Endometrium (tissue), 2 donors: Measurements from ENCODE around the gene AK1.

Experiments
- FAIRE-seq: peaks from 2 replicates; lab custom pipeline; 2012; peaks lifted over from hg19 to GRCh38; lab: Jason Lieb, UNC
- donor health status: control.
- donor health status: control.

AK1 gene

DNA sequence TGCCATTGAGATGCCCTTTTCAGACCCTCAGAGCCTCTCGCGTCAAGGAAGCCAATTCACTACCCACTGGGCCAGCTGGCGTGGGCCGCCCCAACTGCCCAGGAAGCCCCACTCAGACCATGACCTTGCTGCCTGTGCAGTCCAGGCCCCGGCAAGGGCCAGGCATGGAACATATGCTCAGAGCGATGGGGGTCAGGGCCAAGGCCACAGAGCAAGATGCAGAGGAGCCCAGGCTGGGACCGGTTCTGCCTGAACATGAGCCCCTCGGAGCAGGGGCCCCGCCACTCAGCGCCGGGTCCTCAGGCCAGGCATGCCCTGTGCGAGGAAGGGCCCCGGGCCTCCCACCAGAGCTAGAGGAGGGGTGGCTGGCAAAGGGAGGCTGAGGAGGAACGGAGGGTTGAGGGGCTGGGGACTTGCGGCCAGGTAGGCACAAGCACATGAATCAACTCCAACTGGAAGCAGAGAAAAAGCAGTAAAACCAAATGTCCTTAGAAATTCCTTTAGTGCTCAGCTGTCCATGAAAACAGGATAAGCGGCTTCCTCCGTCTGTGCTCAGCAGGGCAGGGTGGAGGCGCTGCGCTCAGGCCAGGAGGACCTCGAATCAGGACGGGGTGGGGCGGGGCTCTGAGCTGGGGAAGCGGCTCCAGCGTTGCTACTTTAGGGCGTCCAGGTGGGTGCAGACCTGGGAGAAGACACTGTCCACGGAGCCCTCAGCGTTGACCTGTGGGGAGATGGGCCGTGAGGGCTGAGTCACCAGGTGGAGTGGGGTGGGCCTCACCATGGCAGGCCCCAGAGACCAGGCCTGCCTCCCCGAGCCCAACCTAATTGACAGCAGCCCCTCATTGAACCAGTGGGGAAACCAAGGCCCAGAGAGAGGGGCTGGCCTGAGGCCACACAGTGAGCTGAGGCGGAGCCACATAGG lies 9.9 kb downstream of the AK1 start:
- FAIRE-seq, result no peak

DNA sequence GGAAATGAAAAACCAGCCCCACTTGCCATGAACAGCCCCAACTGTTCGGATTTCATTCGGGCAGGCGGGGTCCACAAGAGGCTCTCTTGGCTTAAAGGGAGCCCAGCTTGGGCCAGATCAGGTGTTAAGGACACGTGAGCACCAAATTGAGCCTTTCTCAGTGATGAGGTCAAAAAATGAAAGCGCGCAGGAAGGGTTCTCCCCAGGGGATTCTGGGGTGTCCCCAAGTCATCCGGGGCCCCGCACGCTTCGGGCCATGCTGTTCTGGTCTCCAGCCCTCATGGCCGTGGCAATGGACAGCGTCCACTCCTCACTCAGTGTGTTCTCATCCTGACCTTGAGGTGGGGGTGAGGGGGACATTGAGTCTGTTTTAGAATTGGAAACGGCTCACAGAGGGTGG lies 10.9 kb downstream of the AK1 start:
- FAIRE-seq, result no peak

DNA sequence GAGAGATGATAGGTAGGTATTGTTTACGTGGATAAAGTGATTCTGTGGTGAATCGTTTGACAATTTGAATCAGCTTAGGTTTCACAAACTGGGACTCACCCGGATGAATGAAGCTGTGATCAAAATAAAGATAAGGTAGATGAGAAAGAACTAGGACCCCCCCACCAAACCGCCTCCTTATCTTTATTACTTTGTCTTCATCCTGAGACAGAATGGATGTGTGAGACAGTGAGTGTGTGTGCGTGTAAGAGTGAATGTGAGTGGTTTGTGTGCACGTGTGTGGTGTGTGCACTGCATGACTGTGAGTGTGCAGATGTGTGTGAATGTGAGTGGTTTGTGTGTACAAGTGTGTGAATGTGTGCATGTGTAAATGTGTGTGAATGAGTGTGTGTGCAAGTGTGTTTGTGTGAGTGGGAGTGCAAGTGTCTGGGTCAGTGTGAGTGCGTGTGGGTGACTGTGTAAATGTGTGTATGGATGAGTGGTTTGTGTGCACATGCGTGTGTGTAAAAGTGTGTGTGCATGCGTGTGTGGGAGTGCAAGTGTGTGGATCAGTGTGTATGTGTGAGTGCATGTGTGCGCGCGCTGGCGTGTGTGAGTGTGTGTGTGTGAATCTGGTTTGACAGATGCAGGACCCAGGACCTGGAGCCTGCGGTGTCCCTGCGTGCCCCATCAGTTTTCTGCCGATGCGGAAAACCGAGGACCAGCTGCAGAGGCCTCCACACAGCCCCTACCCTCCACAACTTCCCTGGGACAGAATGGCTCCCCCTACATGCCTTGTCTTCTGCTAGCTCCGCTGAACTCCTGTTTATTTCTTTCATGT lies 11.6 kb downstream of the AK1 start:
- no peak for FAIRE-seq

DNA sequence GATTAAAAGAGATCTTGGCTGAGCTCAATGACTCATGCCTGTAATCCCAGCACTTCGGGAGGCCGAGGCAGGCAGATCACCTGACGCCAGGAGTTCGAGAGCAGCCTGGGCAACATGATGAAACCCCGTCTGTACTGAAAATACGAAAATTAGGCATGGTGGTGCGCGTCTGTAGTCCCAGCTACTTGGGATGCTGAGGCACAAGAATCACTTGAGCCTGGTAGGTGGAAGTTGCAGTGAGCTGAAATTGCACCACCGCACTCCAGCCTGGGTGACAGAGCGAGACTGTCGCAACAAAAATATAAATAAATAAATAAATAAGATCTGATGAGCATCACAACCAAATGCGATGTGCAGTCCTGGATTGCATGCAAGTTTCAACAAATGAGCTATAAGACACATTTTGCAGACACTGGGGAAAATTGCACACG lies 14.3 kb downstream of the AK1 start:
- FAIRE-seq, result no peak

DNA sequence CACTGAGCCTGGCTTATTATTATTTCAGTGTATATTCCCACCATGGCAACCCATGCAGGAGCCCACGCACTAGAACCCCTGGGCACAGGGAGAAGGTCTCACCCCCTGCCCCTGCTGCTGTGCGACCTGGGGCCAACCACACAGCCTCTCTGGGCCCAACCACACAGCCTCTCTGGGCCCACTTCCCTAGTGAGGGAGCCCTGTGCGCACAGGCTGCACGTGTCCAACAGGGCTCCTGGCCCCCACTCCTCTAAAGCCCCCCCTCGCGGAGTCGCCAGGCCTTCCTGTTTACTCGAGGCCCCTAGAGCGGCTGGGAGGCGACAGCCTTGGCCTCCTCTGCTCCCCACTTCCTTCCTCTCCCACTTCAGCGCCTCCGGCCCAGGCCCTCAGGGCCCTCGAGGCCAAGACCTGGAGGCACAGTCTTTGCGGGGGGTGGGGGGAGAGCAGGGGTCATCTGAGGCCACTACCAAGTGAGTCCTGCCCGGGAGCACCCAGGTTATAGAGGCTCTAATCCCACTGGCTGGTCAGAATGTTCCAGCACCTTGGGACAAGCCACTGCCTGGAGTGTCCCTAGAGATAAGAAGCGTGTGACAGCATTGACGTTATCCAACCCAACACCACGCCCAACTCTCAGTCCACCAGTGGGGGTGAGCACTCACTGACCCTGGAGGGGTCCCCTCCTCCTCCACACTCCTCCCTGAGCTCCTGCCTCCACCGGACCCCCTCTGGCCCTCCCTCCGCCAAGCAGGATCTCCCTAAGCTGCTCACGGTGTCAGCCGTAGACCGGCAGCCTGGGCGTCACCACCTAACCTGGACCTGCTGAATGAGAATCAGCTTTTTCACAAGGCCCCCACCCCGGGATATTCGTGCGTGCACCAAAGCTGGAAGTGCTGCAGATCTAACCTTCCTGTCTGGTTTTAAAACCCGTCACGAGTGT lies 15.1 kb downstream of the AK1 start:
- no peak for FAIRE-seq

DNA sequence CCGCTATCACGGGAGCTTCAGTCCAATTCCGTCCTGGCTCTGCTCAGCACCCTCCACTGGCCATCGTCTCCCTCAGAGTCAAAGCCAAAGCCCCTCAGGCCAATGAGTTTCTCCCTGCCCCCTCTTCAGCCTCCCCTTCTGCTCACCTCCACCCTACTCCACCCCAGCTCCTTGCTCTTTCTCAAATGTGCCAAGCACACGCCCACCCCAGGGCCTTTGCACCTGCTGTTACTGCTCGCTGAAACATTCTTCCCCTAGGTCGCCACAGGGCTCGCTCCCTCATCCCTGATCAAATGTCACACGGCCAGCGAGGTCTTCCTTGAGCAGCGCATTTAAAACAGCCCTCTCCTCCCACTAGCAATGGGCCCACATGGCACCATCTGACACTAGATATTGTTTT lies 16.7 kb downstream of the AK1 start:
- FAIRE-seq, result no peak

DNA sequence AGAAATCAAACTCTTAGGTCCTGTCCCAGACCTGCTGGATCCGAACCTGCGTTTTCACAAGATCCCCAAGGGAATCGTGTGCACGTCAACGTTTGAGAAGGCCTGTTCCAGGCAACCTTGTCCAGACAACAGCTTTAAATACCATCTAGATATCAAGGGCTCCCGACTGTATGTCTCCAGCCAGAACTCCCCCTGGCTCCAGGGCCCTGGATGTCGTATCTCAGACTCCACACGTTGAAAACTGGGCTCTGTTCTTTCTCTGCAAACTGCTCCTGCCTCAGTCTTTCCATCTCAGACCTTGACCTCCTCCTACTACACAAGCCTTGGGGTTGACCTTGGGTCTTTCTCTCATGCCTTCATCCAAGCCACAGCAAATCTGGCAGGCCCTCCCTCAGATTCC lies 17.2 kb downstream of the AK1 start:
- no peak for FAIRE-seq

DNA sequence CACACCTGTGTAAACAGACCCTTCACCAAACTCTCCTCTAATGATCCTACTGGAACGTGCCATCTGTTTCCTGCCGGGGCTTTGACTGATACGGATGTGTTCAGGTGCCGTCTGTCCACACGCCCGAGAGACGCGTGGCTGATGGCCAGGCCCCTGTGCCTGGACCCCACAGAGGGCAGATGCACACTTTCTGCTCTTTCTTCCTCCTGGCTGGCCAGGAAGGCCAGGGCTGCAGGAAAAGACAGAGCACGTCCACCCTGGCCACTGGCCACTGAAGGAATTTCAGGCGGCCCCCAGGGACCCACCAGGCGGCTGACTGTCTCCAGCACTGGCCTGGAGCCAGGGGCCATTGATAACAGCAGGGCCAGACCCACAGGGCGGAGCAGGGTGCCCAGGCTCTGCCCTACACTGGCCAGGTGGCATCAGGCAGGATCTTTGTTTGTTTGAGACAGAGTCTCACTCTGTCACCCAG lies 19.4 kb downstream of the AK1 start:
- no peak for FAIRE-seq

DNA sequence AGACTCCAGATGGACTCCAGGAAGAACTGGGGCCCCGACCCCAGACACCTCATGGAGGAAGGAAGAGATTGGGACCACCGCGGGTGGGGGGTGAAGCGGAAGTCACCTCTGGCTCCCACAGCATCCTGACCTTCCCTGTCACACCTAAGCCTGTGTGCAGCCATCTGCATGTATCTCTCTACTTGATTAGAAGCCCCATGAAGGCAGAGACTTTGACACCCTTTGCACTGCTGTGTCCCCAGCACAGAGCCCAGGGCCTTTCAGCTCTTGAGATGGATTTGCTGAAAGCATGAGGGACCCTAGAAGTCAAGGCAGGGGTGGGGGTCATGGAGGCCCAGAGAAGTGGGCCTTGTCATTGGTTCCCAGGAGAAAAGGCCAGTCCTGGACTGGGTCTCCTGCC lies 20.2 kb downstream of the AK1 start:
- FAIRE-seq, result no peak

DNA sequence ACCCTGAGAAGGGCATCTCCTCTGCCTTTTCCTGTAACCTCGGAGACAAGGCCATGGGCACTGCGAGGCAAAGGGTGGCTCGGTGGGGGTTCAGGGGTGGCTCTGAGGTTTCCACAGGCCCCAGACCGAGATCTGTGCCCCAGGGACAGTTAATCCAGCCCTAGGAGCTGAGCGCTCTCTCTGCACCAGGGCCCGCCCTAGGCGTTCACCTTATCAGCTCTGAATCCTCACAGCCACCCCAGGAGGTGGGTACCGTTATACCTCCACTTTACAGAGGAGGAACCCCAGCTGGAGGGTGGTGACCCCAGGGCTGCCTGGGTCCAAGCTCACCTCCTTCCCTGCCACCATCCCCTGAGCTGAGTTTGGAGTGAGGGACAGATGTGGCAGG lies 20.8 kb downstream of the AK1 start:
- no peak for FAIRE-seq

DNA sequence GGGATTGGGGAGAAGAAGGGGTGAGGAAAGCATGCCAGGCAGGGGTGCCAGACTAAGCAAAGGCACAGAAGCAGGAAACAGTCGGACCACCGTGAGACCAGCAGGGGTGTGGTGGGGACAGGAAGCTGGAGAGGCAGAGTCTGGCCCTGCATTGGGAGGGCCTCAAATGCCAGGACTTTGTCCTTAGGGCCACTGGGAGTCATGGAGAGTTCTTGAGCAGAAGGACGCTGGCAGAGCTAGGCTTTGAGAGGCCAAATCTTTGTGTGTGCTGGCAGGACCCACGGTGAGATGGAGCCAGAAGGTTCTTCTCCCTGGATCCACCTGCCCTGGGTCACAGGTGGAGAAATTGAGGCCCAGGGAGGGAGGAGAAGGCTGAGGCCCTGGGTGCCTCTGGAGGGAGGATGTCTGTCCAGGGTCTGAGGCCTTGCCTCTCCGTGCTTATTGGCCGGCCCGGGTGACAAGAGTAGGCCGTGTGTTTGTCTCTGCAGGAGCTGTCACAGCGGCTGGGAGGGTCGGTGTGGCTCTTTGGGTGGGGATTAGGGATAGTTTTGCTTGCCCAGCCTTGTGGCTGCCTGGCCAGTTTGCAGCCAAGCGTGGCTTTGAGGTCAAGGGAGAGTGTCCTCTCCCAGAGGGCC lies 21.3 kb downstream of the AK1 start:
- no peak for FAIRE-seq

DNA sequence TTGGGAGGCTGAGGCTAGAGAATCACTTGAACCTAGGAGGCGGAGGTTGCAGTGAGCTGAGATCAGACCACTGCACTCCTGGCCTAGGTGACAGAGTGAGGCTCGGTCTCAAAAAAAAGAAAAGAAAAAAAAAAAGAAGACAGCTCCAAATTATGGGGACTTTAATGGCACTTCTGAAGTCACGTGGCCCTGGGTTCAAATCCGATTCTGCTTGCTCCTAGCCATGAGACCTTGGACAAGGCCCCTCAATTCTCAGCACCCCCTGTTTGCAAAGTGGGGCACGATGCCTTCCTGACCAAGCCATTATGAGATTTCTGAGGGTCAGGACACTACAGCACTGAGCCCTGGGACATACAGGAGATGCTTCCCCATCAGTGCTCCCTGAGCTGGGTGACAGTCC lies 22.0 kb downstream of the AK1 start:
- FAIRE-seq, result no peak

DNA sequence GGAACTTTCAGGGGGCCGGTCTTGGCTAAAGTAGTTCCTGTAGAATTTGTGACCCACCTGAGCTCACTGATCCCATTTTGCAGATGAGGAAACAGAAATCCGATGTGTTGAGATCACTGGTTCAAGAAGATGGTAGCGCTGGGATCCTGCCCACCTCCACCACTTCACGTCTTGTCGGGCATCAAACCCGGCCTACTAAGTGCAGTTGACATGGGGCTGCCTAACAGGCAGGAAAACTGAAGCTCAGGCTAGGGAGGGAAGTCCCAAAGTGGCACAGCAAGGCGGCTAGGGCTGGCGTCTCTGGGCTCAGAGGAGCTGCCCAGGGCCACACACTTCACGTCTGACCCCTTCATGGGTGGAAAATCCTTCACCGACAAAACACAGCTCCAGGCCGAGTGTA lies 22.5 kb downstream of the AK1 start:
- no peak for FAIRE-seq

DNA sequence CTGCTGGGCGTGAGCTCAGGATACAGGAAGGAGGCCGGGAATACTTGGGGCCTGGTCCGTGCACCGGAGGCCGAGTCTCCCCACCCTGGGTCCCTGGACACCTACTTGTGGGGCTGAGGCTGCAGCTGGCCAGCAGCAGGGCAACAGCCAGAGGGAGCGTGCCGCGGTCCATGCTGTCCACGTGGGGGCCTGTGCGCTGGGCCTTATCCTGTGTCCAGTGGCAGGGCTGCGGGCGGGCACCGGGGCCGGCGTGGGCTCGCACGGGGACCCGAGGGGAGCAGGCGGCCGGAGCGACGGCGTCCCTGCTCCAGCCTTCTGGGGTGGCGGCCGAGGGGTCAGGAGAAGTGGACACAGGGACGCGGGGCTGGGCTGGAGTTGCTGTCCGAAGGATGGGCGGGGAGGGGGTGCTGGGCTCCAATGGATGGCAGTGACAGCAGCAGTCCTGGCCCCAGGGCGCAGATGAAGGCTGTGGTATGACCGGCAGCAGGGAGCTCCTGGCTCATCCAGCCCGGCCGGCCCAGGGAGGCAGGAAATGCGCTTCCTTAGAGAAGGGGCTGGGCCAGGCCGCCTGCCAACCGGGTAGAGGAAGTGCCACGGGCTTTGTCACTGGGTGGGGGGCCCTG lies 23.2 kb downstream of the AK1 start, which contains the start of gene ENG:
Gene ENG (minus strand): TSS at position 475 of the 623 bp plus-strand sequence. CDS start 303 bp downstream, at position 172.
- no peak for FAIRE-seq

DNA sequence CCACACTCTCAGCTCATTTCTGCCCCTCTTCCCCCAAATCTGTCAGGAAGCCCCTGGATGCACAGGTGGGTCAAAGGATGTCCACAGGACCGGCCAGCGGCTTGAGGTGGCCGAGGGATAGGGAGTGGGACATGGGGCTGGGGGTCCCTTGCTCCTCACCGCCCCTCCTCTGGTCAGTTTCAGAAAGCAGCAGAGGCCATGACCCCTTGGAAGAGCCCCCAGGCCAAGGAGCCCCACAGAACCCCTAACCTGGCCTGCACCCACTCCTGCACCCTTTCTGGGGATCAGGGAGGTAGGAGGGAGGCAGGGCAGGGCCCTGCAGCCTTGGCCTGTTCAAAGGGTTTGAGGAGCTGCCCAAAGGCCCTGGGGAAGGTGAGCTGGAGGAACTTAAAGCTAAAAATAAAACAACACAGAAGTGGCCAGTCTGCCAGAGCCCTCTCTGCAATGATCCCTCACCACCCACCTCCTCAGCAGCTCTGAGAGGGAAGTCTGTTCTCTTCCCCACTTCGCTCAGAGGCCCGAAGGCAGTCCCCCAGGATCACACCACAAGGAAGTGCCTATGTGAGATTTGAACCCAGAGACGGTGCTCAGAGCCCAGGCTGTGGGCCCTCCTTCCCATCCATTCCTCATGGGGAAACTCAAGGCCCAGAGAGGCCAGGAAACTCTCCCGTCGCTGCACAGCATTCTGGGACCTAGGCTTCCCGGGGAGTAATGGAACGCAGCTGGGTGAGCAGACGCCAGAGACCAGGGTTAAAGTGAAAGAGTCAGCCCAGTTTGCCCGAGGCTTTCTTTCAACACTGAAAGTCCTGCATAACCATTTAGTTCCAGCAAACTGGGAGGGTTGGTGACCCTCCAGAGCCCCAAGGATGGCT lies 23.9 kb downstream of the AK1 start:
- FAIRE-seq, result no peak

DNA sequence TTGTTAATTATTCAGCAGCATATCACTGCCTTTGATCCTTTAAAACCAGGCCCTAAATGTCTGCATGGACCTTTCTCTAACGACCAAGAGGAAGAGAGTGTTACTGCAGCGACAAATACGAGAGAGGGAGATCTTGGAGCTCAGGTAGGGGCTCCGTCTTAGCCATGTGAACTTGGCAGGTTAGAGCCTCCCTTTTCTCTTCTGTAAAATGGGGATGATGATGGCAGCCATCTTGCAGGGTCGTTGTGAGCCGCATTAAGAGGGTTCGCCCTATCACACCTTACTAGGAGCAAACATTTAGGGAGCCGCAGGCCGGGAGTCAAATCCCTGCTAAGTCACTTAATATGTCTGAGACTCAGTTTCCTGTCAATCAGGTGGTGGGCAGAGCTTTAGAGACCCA lies 24.6 kb downstream of the AK1 start:
- FAIRE-seq, result no peak

DNA sequence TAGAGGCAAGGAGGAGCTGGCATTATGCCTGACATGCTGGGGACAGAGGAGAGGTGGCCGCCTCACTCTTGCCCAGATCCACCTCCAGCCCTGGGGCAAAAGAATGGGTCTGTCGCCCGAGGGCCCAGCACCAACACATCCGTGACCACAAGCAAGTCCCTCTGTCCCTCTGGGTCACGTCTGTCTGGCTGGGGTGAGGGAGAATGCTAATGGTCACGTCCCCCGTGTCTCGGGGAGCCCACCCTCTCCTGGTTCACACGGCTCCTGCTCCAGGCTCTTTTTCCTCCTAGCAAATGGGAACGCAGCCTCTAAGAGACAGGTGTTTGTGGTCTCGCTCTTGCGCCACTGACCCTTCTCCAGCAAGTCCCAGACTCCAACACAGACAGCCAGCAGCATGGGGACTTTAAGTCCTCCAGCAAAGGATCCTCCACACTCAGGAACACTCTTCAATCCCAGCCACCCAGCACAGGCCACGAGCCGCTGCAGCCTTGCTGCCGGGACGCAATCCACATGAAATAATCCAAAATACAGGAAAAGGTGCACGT lies 27.1 kb downstream of the AK1 start:
- FAIRE-seq, result no peak

DNA sequence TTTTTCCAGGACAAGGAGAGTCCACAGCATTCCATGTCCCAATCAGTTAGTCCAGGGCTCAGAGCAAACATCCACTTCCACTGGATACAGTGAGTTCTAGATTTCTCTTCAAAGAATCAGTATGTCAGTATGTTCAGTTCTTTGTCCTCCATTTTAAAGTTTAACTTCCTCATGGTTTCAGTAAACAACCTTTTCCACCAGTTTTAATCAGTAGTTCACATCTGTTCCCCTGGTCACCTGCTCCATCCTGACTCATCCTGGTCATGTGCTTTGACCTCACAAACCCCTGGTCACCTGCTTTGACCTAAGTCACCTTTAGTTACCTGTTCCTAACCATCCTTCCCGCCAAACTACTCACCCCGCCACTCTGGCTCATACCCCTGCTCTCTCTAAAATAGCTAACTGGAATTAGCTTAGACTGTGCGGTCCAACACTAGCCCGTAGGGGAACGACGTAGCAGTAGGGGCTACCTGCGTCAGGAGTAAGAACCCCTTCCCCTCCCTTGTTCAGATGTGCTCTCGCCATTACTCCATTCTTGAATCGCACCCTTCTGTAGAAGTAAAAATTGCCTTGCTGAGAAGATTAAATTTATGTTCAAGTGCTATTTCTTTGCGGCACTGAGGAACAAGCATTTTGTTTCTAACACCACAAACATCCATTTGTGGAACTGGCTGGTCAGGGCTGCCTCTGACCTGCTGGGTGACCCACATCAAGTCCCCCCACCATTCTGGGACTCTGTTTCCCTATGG lies 28.5 kb downstream of the AK1 start:
- FAIRE-seq, result no peak
